ENCODE measurements around the gene KPNA3. TPM values are rescaled to one million over a fixed set of nuclear protein-coding genes. Genes with fewer than 3 reads are reported as not detected.

The KPNA3 gene
- total RNA-seq, 1 donor from 2014 or later: 32.2 TPM

DNA sequence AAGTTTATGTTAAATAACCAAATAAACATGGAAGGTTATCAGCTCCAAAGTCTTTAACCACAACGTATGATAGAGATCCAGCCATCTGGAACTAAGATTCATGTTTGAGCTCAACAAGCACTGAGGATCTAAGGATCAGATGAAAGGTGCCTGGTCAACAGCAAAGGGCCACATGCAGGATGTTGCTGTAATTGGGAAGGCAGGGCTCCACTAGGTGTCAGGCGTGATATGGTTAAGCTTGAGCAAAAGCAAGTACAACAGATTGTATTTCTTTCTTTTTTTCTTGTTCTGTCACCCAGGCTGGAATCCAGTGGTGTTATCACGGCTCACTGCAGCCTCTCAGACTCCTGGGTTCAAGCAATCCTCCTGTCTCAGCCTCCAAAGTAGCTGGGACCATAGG lies 113.2 kb downstream of the KPNA3 start:
- DNase-seq (ENCODE audit: low read depth): no peak
- Histone ChIP-seq H3K4me3 (ENCODE audit: low read depth, low read length) (no peak overlapping the region), H3K36me3 (ENCODE audit: control insufficient read depth, insufficient read depth, low read length) (no peaks in the 10 kb centered on the region), H3K27me3 (ENCODE audit: control insufficient read depth, insufficient read depth, low read length) (no peaks in the 10 kb centered on the region)
- TF ChIP-seq, protein P1, sequence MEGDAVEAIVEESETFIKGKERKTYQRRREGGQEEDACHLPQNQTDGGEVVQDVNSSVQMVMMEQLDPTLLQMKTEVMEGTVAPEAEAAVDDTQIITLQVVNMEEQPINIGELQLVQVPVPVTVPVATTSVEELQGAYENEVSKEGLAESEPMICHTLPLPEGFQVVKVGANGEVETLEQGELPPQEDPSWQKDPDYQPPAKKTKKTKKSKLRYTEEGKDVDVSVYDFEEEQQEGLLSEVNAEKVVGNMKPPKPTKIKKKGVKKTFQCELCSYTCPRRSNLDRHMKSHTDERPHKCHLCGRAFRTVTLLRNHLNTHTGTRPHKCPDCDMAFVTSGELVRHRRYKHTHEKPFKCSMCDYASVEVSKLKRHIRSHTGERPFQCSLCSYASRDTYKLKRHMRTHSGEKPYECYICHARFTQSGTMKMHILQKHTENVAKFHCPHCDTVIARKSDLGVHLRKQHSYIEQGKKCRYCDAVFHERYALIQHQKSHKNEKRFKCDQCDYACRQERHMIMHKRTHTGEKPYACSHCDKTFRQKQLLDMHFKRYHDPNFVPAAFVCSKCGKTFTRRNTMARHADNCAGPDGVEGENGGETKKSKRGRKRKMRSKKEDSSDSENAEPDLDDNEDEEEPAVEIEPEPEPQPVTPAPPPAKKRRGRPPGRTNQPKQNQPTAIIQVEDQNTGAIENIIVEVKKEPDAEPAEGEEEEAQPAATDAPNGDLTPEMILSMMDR (IDR thresholded peaks at IDR 0.05; ENCODE audit: insufficient read depth, low read length, poor library complexity, severe bottlenecking): peak; percentile 25

DNA sequence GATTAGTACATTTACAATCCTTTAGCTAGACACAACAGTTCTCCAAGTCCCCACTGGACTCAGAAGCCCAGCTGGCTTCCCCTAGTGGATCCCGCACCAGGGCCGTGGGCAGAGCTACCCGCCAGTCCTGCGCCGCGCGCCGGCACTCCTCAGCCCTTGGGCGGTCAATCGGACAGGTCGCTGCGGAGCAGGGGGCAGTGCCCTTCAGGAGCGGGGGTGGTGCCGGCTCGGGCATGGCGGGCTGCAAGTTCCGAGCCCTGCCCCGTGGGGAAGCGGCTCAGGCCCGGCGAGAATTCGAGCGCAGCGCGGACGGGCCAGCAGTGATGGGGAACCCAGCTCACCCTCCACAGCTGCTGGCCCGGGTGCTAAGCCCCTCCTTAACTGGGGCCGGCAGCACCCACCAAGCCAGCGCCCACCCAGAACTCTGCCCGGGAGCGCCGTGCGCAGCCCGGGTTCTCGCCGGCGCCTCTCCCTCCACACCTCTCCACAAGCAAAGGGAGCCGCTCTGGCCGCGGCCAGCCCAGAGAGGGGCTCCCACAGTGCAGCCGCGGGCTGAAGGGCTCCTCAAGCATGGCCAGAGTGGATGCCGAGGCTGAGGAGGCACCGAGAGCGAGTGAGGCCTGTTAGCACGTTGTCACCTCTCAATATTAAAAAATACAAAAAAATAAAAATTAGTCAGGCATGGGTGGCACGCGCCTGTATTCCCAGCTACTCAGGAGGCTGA lies 114.1 kb downstream of the KPNA3 start:
- TF ChIP-seq, protein P1 (IDR thresholded peaks at IDR 0.05; ENCODE audit: insufficient read depth, low read length, poor library complexity, severe bottlenecking): no peak
- H3K36me3 ChIP-seq (ENCODE audit: control insufficient read depth, insufficient read depth, low read length): no peaks in the 10 kb centered on the region
- DNase-seq (ENCODE audit: low read depth): no peak
- H3K4me3 ChIP-seq (ENCODE audit: low read depth, low read length): no peak overlapping the region
- no peaks in the 10 kb centered on the region for H3K27me3 ChIP-seq (ENCODE audit: control insufficient read depth, insufficient read depth, low read length)

DNA sequence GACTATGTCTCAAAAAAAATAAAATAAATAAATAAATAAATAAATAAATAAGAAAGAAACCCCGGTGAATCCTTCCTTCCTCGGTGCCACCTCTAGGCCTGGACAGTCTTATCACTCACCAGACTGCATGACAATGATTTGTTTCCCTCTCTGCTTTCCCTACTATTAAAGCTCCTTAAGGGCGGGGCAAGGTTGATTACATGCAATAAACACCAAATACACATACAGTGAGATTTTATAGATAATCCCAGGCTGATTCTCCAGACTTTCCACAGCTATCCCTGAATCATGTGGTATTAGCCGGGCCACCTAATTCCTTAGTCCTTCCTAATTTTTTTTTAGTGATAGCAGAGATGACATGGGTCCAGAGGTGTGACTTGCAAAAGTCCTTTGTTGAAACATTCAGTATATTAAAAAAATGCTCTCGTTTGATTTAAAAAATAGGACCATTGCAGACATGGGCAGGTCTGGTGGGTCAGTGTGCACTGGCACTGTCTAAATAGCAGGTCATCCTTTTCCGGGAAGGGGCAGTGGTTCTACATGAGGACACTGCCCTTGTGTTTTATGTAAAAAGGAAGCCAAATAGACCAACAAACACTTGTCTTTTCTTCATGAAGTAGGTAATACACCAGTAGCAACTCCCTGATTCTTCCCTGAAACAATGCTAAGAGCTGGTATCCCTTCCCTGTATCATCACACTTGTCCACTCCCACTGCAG lies 115.7 kb downstream of the KPNA3 start:
- no peak for DNase-seq (ENCODE audit: low read depth)
- Histone ChIP-seq H3K4me3 (ENCODE audit: low read depth, low read length) (no peak overlapping the region), H3K36me3 (ENCODE audit: control insufficient read depth, insufficient read depth, low read length) (no peaks in the 10 kb centered on the region), H3K27me3 (ENCODE audit: control insufficient read depth, insufficient read depth, low read length) (no peaks in the 10 kb centered on the region)
- TF ChIP-seq, protein P1 (IDR thresholded peaks at IDR 0.05; ENCODE audit: insufficient read depth, low read length, poor library complexity, severe bottlenecking): no peak

DNA sequence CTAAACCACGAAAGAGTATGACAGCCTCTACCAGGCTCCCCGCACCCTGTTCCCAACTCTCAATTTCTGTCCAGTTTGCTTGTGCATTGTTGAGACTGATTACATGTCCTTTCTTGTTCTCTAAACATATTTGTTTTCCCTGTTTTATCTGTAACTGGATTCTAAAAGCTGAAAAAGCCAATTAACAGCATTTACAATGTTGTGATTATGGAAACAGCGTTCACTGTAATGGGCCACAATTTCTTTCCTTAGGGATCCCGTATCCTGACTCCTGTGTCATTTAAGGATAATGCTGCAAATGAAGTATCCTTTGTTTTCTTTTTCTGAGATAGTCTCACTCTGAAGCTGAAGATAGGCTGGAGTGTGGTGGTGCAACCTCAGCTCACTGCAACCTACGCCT lies 121.7 kb downstream of the KPNA3 start:
- DNase-seq (ENCODE audit: low read depth): no peak
- no peaks in the 10 kb centered on the region for H3K27me3 ChIP-seq (ENCODE audit: control insufficient read depth, insufficient read depth, low read length)
- TF ChIP-seq, protein P1 (IDR thresholded peaks at IDR 0.05; ENCODE audit: insufficient read depth, low read length, poor library complexity, severe bottlenecking): no peak
- H3K36me3 ChIP-seq (ENCODE audit: control insufficient read depth, insufficient read depth, low read length): no peaks in the 10 kb centered on the region
- H3K4me3 ChIP-seq (ENCODE audit: low read depth, low read length): no peak overlapping the region

DNA sequence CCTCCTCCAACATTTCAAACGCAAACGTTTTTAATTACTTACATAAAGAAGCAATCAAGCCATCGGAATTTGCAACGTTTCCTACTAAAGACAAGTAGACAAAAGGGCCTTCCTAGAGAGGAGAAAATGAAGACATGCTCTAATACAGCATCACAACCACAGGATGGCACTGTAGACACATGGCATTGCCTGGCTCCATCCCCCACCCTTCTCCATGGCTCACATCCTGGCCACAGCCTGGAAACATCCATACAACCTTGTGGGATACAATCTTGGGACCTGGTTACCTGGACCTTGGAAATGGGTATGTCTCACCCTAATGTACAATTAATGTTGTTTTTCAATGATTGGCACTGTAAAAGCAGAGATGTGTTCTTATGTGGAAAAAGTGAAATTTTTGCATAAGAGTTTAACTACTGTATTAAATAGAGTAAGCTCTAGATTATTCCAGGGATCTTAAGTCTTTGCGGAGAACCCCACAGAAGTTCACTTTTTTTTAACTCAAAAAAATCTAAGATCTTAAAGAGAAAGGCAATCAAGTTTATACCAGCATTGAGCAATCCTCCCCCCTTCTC lies 122.7 kb downstream of the KPNA3 start:
- peak; percentile 29 for DNase-seq (ENCODE audit: low read depth)
- H3K27me3 ChIP-seq (ENCODE audit: control insufficient read depth, insufficient read depth, low read length): no peaks in the 10 kb centered on the region
- TF ChIP-seq, protein P1 (IDR thresholded peaks at IDR 0.05; ENCODE audit: insufficient read depth, low read length, poor library complexity, severe bottlenecking): peak; percentile 72
- no peaks in the 10 kb centered on the region for H3K36me3 ChIP-seq (ENCODE audit: control insufficient read depth, insufficient read depth, low read length)
- H3K4me3 ChIP-seq (ENCODE audit: low read depth, low read length): no peak overlapping the region

Measured in kidney epithelial cell (primary cell).